HepG2 (cell line): ENCODE data around the gene DND1. TPM values are rescaled to one million over a fixed set of nuclear protein-coding genes. Genes with fewer than 3 reads are reported as not detected.
A peak's percentile ranks its signal among the peaks of the same experiment; 100 is the strongest.

ENCODE experiments used
- ATAC-seq: fragments of 200-7000 bp; cut with Tn5 transposase; 3 replicates; pipeline ENCODE4 v1.9.1; 2020; ENCODE audit warnings: mild to moderate bottlenecking, moderate library complexity
- BruUV-seq: library from RNA; stranded (reverse); fragments of 400-500 nt; replicated peaks from 2 replicates; lab custom pipeline; 2021; lab: Mats Ljungman, UMichigan
- CTCF ChIA-PET: fragments of 300-600 bp; formaldehyde crosslinking; extraction: SDS; loops from one replicate; lab custom pipeline; 2021; ENCODE audit warnings: low total read pairs, inconsistent platforms, low intra/inter-chr PET ratio; lab: Yijun Ruan, JAX
- POLR2A ChIA-PET: fragments of 350-600 bp; sonication (Branson Sonifier 250); formaldehyde crosslinking; loops from one replicate; lab custom pipeline; 2020; ENCODE audit warnings: antibody characterized with exemption, inconsistent platforms; lab: Yijun Ruan, JAX
- DNase-seq: peaks from one replicate; pipeline ENCODE4 v3.0.0-alpha.2; 2015; ENCODE audit warnings: low spot score
- FAIRE-seq: peaks from 3 replicates; lab custom pipeline; 2011; peaks lifted over from hg19 to GRCh38; lab: Jason Lieb, UNC
- H2AFZ ChIP-seq: one replicate; pipeline ENCODE4 v1.6.1; 2011; ENCODE audit warnings: low read length, inconsistent platforms
- H3K27ac ChIP-seq: fragments of 300-600 bp; 3 replicates; pipeline ENCODE4 v1.8.0; 2011; ENCODE audit warnings: mixed run types, mild to moderate bottlenecking, mixed read lengths, low read length, inconsistent platforms; ENCODE audit not compliant: insufficient read depth; ENCODE audit errors: extremely low read length
- H3K27me3 ChIP-seq, 2 experiments: fragments of 200-600 bp in 1 of 2; 2 replicates in 1 of 2; 3 replicates in 1 of 2; pipeline versions ENCODE4 v1.6.0 to v1.8.0; 2011; ENCODE audit warnings: low read length in 2 of 2, mild to moderate bottlenecking in 2 of 2, moderate library complexity in 2 of 2, inconsistent platforms in 1 of 2; ENCODE audit not compliant: insufficient read depth in 2 of 2, control insufficient read depth in 1 of 2
- H3K36me3 ChIP-seq, 2 experiments: fragments of 200-600 bp in 1 of 2; replicated peaks in 1 of 2; 2 replicates in 1 of 2; 3 replicates in 1 of 2; pipeline versions ENCODE4 v1.5.1 to v1.8.0; 2011; ENCODE audit warnings: low read length in 2 of 2, inconsistent platforms in 1 of 2; ENCODE audit not compliant: insufficient read depth in 2 of 2, control insufficient read depth in 1 of 2
- H3K4me1 ChIP-seq: 2 replicates; pipeline ENCODE4 v1.5.1; 2012; ENCODE audit warnings: low read length, inconsistent platforms; ENCODE audit not compliant: insufficient read depth
- H3K4me2 ChIP-seq: 2 replicates; pipeline ENCODE4 v1.6.0; 2011; ENCODE audit warnings: low read depth, low read length, inconsistent platforms
- H3K4me3 ChIP-seq, 3 experiments: fragments of 200-600 bp in 1 of 3; sonication (generic), shearing (Covaris generic) in 1 of 3; replicated peaks in 1 of 3; 2 replicates each; pipeline ENCODE4 v1.5.1; 2011 to 2016; ENCODE audit warnings: low read length in 3 of 3, inconsistent platforms in 2 of 3, low read depth in 2 of 3, mild to moderate bottlenecking in 2 of 3, control low read depth in 1 of 3, mixed read lengths in 1 of 3; ENCODE audit not compliant: insufficient read depth in 1 of 3
- H3K79me2 ChIP-seq: one replicate; pipeline ENCODE4 v1.6.1; 2011; ENCODE audit warnings: low read length, inconsistent platforms; ENCODE audit not compliant: insufficient read depth
- H3K9ac ChIP-seq: 2 replicates; pipeline ENCODE4 v1.6.0; 2011; ENCODE audit warnings: mild to moderate bottlenecking, low read depth, low read length, inconsistent platforms; ENCODE audit not compliant: insufficient read depth
- H3K9me3 ChIP-seq: 2 replicates; pipeline ENCODE4 v1.5.1; 2012; ENCODE audit warnings: mild to moderate bottlenecking, low read length
- H4K20me1 ChIP-seq: 2 replicates; pipeline ENCODE4 v1.6.0; 2011; ENCODE audit warnings: inconsistent platforms, mild to moderate bottlenecking, low read length, moderate library complexity; ENCODE audit not compliant: insufficient read depth
- E2F5 ChIP-seq: sonication (generic); formaldehyde crosslinking; conservative IDR thresholded peaks from 2 replicates; pipeline ENCODE4 v1.4.0; 2020; ENCODE audit warnings: missing genetic modification reagents
- ERF ChIP-seq: IDR thresholded peaks from 2 replicates; pipeline ENCODE4 v1.6.1; 2018; ENCODE audit warnings: missing biosample characterization, missing genetic modification reagents
- MTERF4 ChIP-seq: sonication (generic); formaldehyde crosslinking; IDR thresholded peaks from 2 replicates; pipeline ENCODE4 v1.8.0; 2023; ENCODE audit warnings: mild to moderate bottlenecking, missing genetic modification reagents
- NFRKB ChIP-seq: fragments of 450-650 bp; IDR thresholded peaks from 2 replicates; pipeline ENCODE4 v1.6.1; 2017
- POLR2A ChIP-seq, 2 experiments: IDR thresholded peaks; 2 replicates each; pipeline ENCODE4 v1.6.1; 2011; ENCODE audit warnings: low read depth in 2 of 2, low read length in 2 of 2, mild to moderate bottlenecking in 1 of 2, moderate library complexity in 1 of 2; ENCODE audit not compliant: insufficient read depth in 1 of 2
- POLR2G ChIP-seq: fragments of 200-400 bp; formaldehyde crosslinking; IDR thresholded peaks from 2 replicates; pipeline ENCODE4 v1.6.1; 2018; ENCODE audit warnings: mild to moderate bottlenecking, low read depth, low read length, moderate library complexity
- RNF219 ChIP-seq: sonication (generic); formaldehyde crosslinking; IDR thresholded peaks from 2 replicates; pipeline ENCODE4 v1.5.0; 2020; ENCODE audit warnings: mild to moderate bottlenecking, missing genetic modification reagents
- SKIL ChIP-seq: sonication (generic); formaldehyde crosslinking; IDR thresholded peaks from 2 replicates; pipeline ENCODE4 v1.8.0; 2022; ENCODE audit warnings: missing genetic modification reagents, mild to moderate bottlenecking, moderate library complexity, borderline replicate concordance
- ZMYM2 ChIP-seq: sonication (generic); formaldehyde crosslinking; IDR thresholded peaks from 2 replicates; pipeline ENCODE4 v1.8.0; 2022; ENCODE audit warnings: mild to moderate bottlenecking, missing genetic modification reagents
- ZNF33A ChIP-seq: sonication (generic); formaldehyde crosslinking; IDR thresholded peaks from 2 replicates; pipeline ENCODE4 v1.5.1; 2020; ENCODE audit warnings: missing genetic modification reagents, mild to moderate bottlenecking, moderate library complexity, borderline replicate concordance
- ZNF512 ChIP-seq: sonication (generic); formaldehyde crosslinking; IDR thresholded peaks from 2 replicates; pipeline ENCODE4 v1.4.0; 2020; ENCODE audit warnings: mild to moderate bottlenecking, missing genetic modification reagents
- WGBS: methylation state at CpG from one replicate; pipeline ENCODE4 v1.1.6; 2017; ENCODE audit warnings: low lambda C conversion rate; 5-methylcytosine and 5-hydroxymethylcytosine counted together
- in situ Hi-C: cut with HindIII; loops from 2 replicates; pipeline ENCODE4 v1.10.0; 2017; ENCODE audit warnings: low pct_unique_long_range_greater_than_20kb; ENCODE audit not compliant: extremely low pct_ligation_motif_present
- intact Hi-C: fragments of 100-400 bp; cut with micrococcal nuclease; formaldehyde crosslinking; loops from one replicate; pipeline ENCODE4 v1.10.0; 2022; ENCODE audit not compliant: unreplicated experiment
- polyA plus RNA-seq, 8 experiments: library from polyadenylated mRNA; depleted of rRNA in 3 of 8; stranded (reverse) in 7 of 8; unstranded in 1 of 8; fragments of >200 nt; fragmentation: Illumina TruSeq in 4 of 8; extraction: Trizol in 4 of 8; gene quantifications; 2 replicates each; pipeline versions ENCODE4 v1.2.1 to v1.2.3, GENCODE V29; 2011 to 2016; ENCODE audit warnings: low read depth in 4 of 8, missing spikeins in 1 of 8, mixed read lengths in 1 of 8; ENCODE audit not compliant: insufficient read depth in 1 of 8
- total RNA-seq, 5 experiments: library from RNA; depleted of rRNA; stranded (reverse); fragments of >200 nt; fragmentation: Illumina TruSeq; extraction: Trizol; gene quantifications; 2 replicates each; pipeline ENCODE4 v1.2.3, GENCODE V29; 2016; ENCODE audit warnings: low read depth in 1 of 5

DND1 gene
- total and polyA plus RNA-seq, 2 of the 13 experiments (the other 11 are each of a cell fraction or from before 2014, with no cell fraction given), result 0.48 to 0.55 TPM

- TF ChIP-seq ZNF33A (peak; percentile 2; the same call in 1 of the 2 replicates), POLR2A (IDR thresholded peaks at IDR 0.05; ENCODE audit: insufficient read depth in 1 of 2, low read depth in 2 of 2, low read length in 2 of 2) (peak in 1 of 2 experiments; percentile 73; a peak in 1 of 4 replicates), ZMYM2 (CRISPR knock-in tag) (0 out of 2 replicates have a peak, but pooled peaks have one; percentile 8), MTERF4 (CRISPR knock-in tag) (peak; percentile 48; the same call in 1 of the 2 replicates), NFRKB (0 out of 2 replicates have a peak, but pooled peaks have one; percentile 47), SKIL (peak; percentile 3; the same call in 1 of the 2 replicates), POLR2G (peak; percentile 54; the same call in 1 of the 2 replicates)
- TF ChIP-seq, all 625 proteins: peak for 19; not testable (repeated sequence) for 606
Measured at GRCh38 chr5:140638898-140639147, 34.6 kb downstream of the DND1 start (continued).

- Histone ChIP-seq H4K20me1 (no peaks in the 10 kb centered on the region), H3K79me2 (peaks cover 20% of the 10 kb centered on the region), H3K4me2 (peak overlapping the region; percentile 88), H3K9me3 (no peaks in the 10 kb centered on the region), H3K9ac (0 out of 2 replicates have a peak overlapping the region, but pooled peaks have one; percentile 1), H3K4me1 (peaks cover 81% of the 10 kb centered on the region), H3K4me3 (peak overlapping the region in 1 of 3 experiments; percentile 60; a peak in 2 of 6 replicates), H2AFZ (no peak overlapping the region), H3K27me3 (no peaks in the 10 kb centered on the region), H3K27ac (peak overlapping the region; percentile 94), H3K36me3 (peaks cover 5 to 6% of the 10 kb centered on the region in 2 experiments; a peak in 2 of 5 replicates)
- no TSS peak for BruUV-seq
- FAIRE-seq, result no peak
- ChIA-PET POLR2A (interaction anchor here (1.4 to 6.5 kb wide), 8 partner anchors 10 to 236 kb away, joined by 4 to 84 read pairs (median 10); partner anchors contain the start of genes ANKHD1, EIF4EBP3, HARS1 and HARS2), CTCF (interaction anchor here (0.8 kb wide), 1 partner anchor 62 kb away, joined by 4 read pairs; no protein-coding TSS in a partner anchor)
- ATAC-seq, result no peak
- 67% methylated on average over 10 of the region's 10 CpGs for WGBS
- TF ChIP-seq ERF (CRISPR knock-in tag) (0 out of 2 replicates have a peak, but pooled peaks have one; percentile 28), RNF219 (CRISPR knock-in tag) (no peak), ZNF512 (CRISPR knock-in tag) (peak; percentile 84; the same call in 1 of the 2 replicates), E2F5 (CRISPR knock-in tag) (no peak)
- DNase-seq, result no peak
- intact Hi-C loops (loop anchor here (2.0 kb wide), 2 partner anchors 53 to 81 kb away; partner anchors contain the start of genes HARS1 and HARS2), in situ Hi-C loops (no loop called here)
Measured at GRCh38 chr5:140637371-140638100, 35.8 kb downstream of the DND1 start.
